ENCODE results near the gene COL8A1.
A peak's percentile ranks its signal among the peaks of the same experiment; 100 is the strongest.

COL8A1 gene

GRCh38 chr3:99845331-99845730, 206.9 kb downstream of the COL8A1 start:
- DNase-seq (ENCODE audit: low spot score), result no peak

GRCh38 chr3:99845999-99846398, 207.6 kb downstream of the COL8A1 start:
- no peak for DNase-seq (ENCODE audit: low spot score)

DNA sequence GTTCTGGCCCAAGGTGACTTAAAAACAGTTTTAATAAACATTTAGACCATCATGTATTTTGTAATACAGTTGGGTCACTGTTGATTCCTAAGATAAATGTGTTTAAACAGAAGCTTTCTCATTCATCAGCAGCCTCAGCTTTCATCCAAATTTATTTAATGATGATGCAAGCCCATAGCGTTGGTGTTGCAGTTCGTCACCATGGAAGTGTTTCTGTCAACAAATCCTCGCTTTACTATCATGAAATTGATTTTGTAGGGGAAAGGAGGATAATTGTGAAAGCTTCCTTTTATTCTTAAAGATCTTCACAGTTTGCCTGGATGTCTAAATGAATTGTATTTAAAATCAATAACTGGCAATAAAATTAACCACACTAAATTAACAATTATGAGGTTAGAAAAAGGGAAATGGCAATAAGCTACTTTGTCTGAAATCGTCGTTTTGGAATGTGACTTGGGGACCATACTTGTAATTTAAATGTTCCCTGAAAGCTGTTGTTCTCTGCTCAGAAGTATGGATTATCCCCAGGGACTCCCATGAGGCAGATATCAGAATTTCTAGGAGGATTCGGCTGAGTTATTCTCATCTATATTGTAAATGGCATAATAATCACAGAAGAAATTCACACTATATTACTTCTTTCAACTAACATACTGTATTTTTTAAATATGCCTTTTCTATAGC, 208.2 kb downstream of the COL8A1 start:
- peak; percentile 66 for DNase-seq (ENCODE audit: low spot score)

DNA sequence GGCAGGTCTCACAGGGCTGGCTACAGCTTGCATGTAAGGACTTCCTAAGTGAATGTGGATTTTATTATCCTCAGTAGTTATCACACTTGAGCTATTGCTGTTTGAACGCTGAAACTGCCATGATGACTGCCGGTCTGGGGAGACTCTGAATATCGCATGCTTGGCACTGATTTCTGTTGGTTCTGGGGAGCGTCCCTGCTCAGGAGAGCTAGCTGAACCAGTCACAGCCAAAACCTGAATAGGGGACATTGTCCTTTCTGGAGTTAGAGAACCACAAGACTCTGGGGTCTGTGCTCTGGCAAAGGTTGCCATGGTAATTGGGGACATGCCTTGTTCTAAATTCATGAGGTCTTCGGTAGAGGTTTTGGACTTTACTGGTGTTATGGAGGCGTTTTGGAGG, 210.0 kb downstream of the COL8A1 start:
- no peak for DNase-seq (ENCODE audit: low spot score)
